ENCODE measurements around the gene LAPTM5.

DNA sequence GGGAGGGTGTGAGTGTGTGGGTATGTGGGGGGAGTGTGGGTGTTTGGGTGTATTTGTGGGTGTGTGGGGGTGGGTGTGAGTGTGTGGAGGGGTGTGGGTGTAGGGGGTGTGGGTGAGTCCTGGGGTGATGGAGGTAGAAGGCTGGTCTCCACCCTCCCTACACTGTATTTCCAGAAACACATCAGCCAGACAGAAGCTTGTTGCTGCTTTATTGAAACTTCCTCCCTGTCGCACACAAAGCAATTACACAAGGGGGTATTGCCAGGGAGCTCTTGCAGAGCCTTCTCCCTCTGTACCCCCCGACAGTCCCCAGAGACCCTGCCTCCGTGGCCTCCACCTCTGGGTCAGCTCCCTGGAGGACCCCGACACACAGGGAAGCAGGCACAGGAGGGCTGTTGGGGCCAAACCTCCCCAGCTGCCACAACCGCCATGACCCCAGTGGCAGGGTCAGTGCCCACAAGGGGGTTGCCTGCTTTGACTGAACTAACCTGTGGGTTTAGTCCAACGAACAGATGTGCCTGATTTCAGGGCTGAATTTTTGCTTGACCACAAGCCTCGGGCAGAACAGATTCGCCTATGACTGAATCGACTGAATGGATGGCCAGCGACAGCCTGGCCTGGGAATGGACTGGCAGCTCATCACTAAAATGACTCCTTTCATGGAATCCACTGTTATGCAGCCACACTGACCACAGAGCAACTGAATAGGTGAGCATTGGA is 25.1 kb downstream of the LAPTM5 start:
- TF ChIP-seq POLR2A (IDR thresholded peaks at IDR 0.05) = no peak
- no peak for TF ChIP-seq EP300 (IDR thresholded peaks at IDR 0.05)
- no peak for TF ChIP-seq CTCF (IDR thresholded peaks at IDR 0.05)
- no peak for TF ChIP-seq POLR2AphosphoS5 (IDR thresholded peaks at IDR 0.05)

Measured in gastroesophageal sphincter (tissue), 3 donors.